MM.1S (cell line): ENCODE measurements around the gene ANKMY1.

ENCODE experiments used
- CTCF ChIP-seq: fragments of 300-600 bp; sonication (generic); IDR thresholded peaks from 2 replicates; pipeline ENCODE4 v1.5.1; 2016; ENCODE audit warnings: antibody characterized with exemption, low read length, mixed read lengths
- EZH2phosphoT487 ChIP-seq: fragments of 300-600 bp; sonication (generic); IDR thresholded peaks from 2 replicates; pipeline ENCODE4 v1.6.1; 2018; ENCODE audit warnings: antibody characterized with exemption, low read length

GRCh38 chr2:240443891-240444301 lies 113.9 kb downstream of the ANKMY1 start:
- no peak for TF ChIP-seq CTCF
- TF ChIP-seq EZH2phosphoT487, result no peak
